Stomach (tissue), 9 donors: Measurements from ENCODE around the gene CLMP. TPM values are rescaled to one million over a fixed set of nuclear protein-coding genes. Genes with fewer than 3 reads are reported as not detected.

ENCODE experiments used
- DNase-seq, 2 donors: peaks; one replicate each; pipeline versions ENCODE4 v3.0.0 to v3.0.0-alpha.2; 2013 to 2019
- H3K27ac ChIP-seq, 5 donors: fragments of 200-600 bp in 4 of 5; sonication (generic) in 4 of 5; one replicate each; pipeline ENCODE4 v1.5.1; 2013 to 2019; ENCODE audit warnings: mild to moderate bottlenecking in 1 of 5, moderate library complexity in 1 of 5
- H3K27me3 ChIP-seq, 3 donors: fragments of 200-600 bp; sonication (generic); one replicate each; pipeline ENCODE4 v1.5.1; 2017 to 2019; ENCODE audit warnings: mixed run types in 1 of 3
- H3K36me3 ChIP-seq, 4 donors: fragments of 200-600 bp; sonication (generic); 1 replicate in 3 of 4; 2 replicates in 1 of 4; pipeline ENCODE4 v1.5.1; 2016 to 2019
- H3K4me1 ChIP-seq, 4 donors: fragments of 200-600 bp; sonication (generic); one replicate each; pipeline ENCODE4 v1.5.1; 2016 to 2019
- H3K4me3 ChIP-seq, 4 donors: fragments of 200-600 bp; sonication (generic) in 3 of 4; one replicate each; pipeline ENCODE4 v1.5.1; 2016 to 2019; ENCODE audit warnings: mild to moderate bottlenecking in 1 of 4
- H3K9me3 ChIP-seq, 4 donors: fragments of 200-600 bp; sonication (generic); one replicate each; pipeline ENCODE4 v1.5.1; 2016 to 2019
- CTCF ChIP-seq, 7 experiments: fragments of 450-650 bp in 4 of 7; fragments of 200-600 bp in 3 of 7; sonication (generic) in 3 of 7; IDR thresholded peaks; one replicate each; pipeline ENCODE4 v1.5.1; 2016 to 2019; ENCODE audit warnings: antibody characterized with exemption in 7 of 7, control low read depth in 2 of 7, mild to moderate bottlenecking in 1 of 7
- EP300 ChIP-seq: sonication (generic); formaldehyde crosslinking; IDR thresholded peaks from one replicate; pipeline ENCODE4 v1.6.1; 2017; ENCODE audit warnings: antibody characterized with exemption
- POLR2A ChIP-seq, 4 donors: fragments of 450-650 bp; IDR thresholded peaks; one replicate each; pipeline ENCODE4 v1.6.1; 2016; ENCODE audit warnings: antibody characterized with exemption in 4 of 4, control low read depth in 2 of 4, mild to moderate bottlenecking in 1 of 4, moderate library complexity in 1 of 4
- POLR2AphosphoS5 ChIP-seq, 3 donors: sonication (generic); formaldehyde crosslinking; IDR thresholded peaks; one replicate each; pipeline ENCODE4 v1.6.1; 2016; ENCODE audit warnings: antibody characterized with exemption in 3 of 3
- WGBS, 5 donors: extraction: QIAGEN DNeasy Blood & Tissue Kit in 3 of 5; methylation state at CpG; one replicate each; pipeline versions ENCODE4 v1.1.5 to v1.1.7; 2013 to 2018; 5-methylcytosine and 5-hydroxymethylcytosine counted together
- intact Hi-C: fragments of 100-400 bp; cut with DNase I; formaldehyde crosslinking; loops from one replicate; pipeline ENCODE4 v1.15.1; 2023; ENCODE audit warnings: low total_unique reads
- polyA plus RNA-seq, 3 donors: library from polyadenylated mRNA; stranded (reverse); fragments of 200-250 nt; gene quantifications; one replicate each; pipeline ENCODE4 v1.2.3, GENCODE V29; 2013
- total RNA-seq, 5 donors: library from RNA; depleted of rRNA; stranded (reverse); fragments of >200 nt; gene quantifications; one replicate each; pipeline versions ENCODE4 v1.1.0 to v1.2.3, GENCODE V29; 2014 to 2016
- donor health status: healthy with polysubstance abuse.
- donor health status: Bipolar disorder and iron deficiency.
- donor health status: healthy.

The CLMP gene
- total and polyA plus RNA-seq, 8 donors: 4.9 to 81.2 (median 40.5) TPM

- no peak overlapping the region for H3K27ac ChIP-seq
- H3K9me3 ChIP-seq: no peaks in the 10 kb centered on the region
- H3K36me3 ChIP-seq: no peaks in the 10 kb centered on the region
- TF ChIP-seq POLR2A (IDR thresholded peaks at IDR 0.05) (no peak), CTCF (IDR thresholded peaks at IDR 0.05) (no peak), EP300 (no peak), POLR2AphosphoS5 (IDR thresholded peaks at IDR 0.05) (no peak)
- 88 to 92% (median 90%) methylated on average over 15 of the region's 15 CpGs for WGBS, 5 donors
- H3K4me1 ChIP-seq: peaks cover 0 to 10% (median 3%) of the 10 kb centered on the region in 4 donors
- intact Hi-C loops: no loop called here
- no peak overlapping the region for H3K4me3 ChIP-seq
- H3K27me3 ChIP-seq: no peaks in the 10 kb centered on the region
- DNase-seq: no peak
These were observed 44.4 kb upstream of the CLMP start for GRCh38 chr11:123239191-123240150.

- intact Hi-C loops: no loop called here
- TF ChIP-seq CTCF (IDR thresholded peaks at IDR 0.05): no peak
- TF ChIP-seq POLR2A (IDR thresholded peaks at IDR 0.05): no peak
- TF ChIP-seq EP300: no peak
- no peak for TF ChIP-seq POLR2AphosphoS5 (IDR thresholded peaks at IDR 0.05)
- Histone ChIP-seq H3K36me3 (no peaks in the 10 kb centered on the region), H3K4me3 (no peak overlapping the region), H3K4me1 (peaks cover 0 to 17% (median 6%) of the 10 kb centered on the region in 4 donors), H3K9me3 (no peaks in the 10 kb centered on the region), H3K27me3 (no peaks in the 10 kb centered on the region), H3K27ac (no peak overlapping the region)
- WGBS, 5 donors: 80 to 100% (median 89%) methylated on average over 1 of the region's 1 CpG
- DNase-seq: no peak
These were observed 43.2 kb upstream of the CLMP start for GRCh38 chr11:123238297-123238696.

DNA sequence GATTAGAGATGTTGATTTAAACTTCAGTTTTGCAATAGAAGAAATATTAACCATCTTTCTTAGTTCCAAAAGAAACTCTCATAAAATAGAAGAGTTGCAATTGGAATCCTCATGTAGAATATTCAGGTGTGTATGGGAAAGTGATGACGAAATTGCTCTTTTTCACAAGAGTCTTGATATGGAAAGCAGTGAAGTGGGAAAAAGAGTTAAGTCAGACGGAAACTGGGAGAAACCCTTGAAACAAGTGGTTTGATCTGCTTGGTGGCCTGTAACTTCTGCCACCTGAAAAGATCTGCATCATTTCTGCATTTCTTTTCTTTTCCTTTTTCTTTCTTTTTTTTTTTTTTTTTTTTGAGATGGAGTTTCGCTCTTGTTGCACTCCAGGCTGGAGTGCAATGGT lies 41.8 kb upstream of the CLMP start:
- Histone ChIP-seq H3K27ac (no peak overlapping the region), H3K4me3 (no peak overlapping the region), H3K36me3 (no peaks in the 10 kb centered on the region), H3K9me3 (no peaks in the 10 kb centered on the region), H3K4me1 (peaks cover 0 to 23% (median 6%) of the 10 kb centered on the region in 4 donors), H3K27me3 (no peaks in the 10 kb centered on the region)
- DNase-seq: no peak
- WGBS, 5 donors: 85 to 93% (median 90%) methylated on average over 3 of the region's 3 CpGs
- no peak for TF ChIP-seq POLR2AphosphoS5 (IDR thresholded peaks at IDR 0.05)
- TF ChIP-seq POLR2A (IDR thresholded peaks at IDR 0.05): no peak
- no peak for TF ChIP-seq EP300
- no peak for TF ChIP-seq CTCF (IDR thresholded peaks at IDR 0.05)
- intact Hi-C loops: no loop called here

DNA sequence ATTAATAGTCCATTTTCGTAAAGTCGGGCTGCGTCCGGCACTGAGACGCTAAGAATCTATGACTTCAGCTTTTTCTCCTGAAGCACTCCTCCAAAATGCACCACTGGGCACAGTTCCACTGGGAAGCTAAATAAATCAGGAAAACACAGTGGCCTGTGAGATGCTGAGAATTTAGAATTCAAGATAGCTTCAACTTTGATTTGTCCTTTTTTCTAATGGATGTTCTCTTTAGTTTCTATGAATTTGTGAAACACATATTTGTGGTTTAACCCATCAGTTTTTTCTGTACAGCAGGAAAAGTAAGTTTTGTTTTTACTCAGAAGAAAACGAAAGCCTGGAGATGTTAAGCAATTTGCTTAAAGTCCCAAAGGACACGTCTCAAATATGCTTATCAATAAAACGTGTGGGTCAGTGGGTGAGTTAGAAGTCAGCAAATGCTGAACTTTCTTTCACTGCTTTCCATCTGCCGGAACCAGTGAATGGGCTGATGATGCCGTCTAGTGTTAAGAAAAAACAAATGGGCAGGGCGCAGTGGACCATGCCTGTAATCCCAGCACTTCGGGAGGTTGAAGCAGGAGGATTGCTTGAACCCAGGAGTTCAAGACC lies 40.7 kb upstream of the CLMP start:
- no peaks in the 10 kb centered on the region for H3K9me3 ChIP-seq
- H3K36me3 ChIP-seq: no peaks in the 10 kb centered on the region
- DNase-seq: peak in 1 of 2 donors; percentile 69
- intact Hi-C loops: no loop called here
- 53 to 66% (median 64%) methylated on average over 12 of the region's 12 CpGs for WGBS, 5 donors
- TF ChIP-seq CTCF (IDR thresholded peaks at IDR 0.05): no peak
- TF ChIP-seq EP300: no peak
- TF ChIP-seq POLR2A (IDR thresholded peaks at IDR 0.05): no peak
- TF ChIP-seq POLR2AphosphoS5 (IDR thresholded peaks at IDR 0.05): no peak
- H3K27me3 ChIP-seq: no peaks in the 10 kb centered on the region
- H3K4me3 ChIP-seq: no peak overlapping the region
- H3K27ac ChIP-seq: peak overlapping the region in 4 of 5 donors; percentile 18 to 75 (median 60)
- H3K4me1 ChIP-seq: peaks cover 0 to 26% (median 6%) of the 10 kb centered on the region in 4 donors
